Mammary epithelial cell (primary cell): ENCODE measurements around the gene TRIM8.

Experiments used
- CTCF ChIP-seq, 2 donors: IDR thresholded peaks in 1 of 2; conservative IDR thresholded peaks in 1 of 2; 2 replicates each; pipeline ENCODE4 v1.5.1; 2011 to 2012; ENCODE audit warnings: inconsistent platforms in 2 of 2, low read length in 2 of 2, mild to moderate bottlenecking in 2 of 2, control low read depth in 1 of 2, low read depth in 1 of 2; ENCODE audit not compliant: insufficient read depth in 1 of 2; ENCODE audit errors: extremely low read depth in 1 of 2
- EZH2 ChIP-seq: IDR thresholded peaks from 2 replicates; pipeline ENCODE4 v1.6.1; 2012; ENCODE audit warnings: low read length, inconsistent platforms, borderline replicate concordance

GRCh38 chr10:102660888-102661657 lies 16.8 kb downstream of the TRIM8 start:
- TF ChIP-seq CTCF (conservative IDR thresholded peaks at IDR 0.05 in 1 of 2, IDR thresholded peaks at IDR 0.05 in 1 of 2; ENCODE audit: extremely low read depth in 1 of 2, insufficient read depth in 1 of 2, low read depth in 1 of 2, low read length in 2 of 2) (no peak), EZH2 (no peak)
